Measurements from ENCODE around the gene GINS3. TPM values are rescaled to one million over a fixed set of nuclear protein-coding genes. Genes with fewer than 3 reads are reported as not detected.

Gene GINS3
- total and polyA plus RNA-seq, 10 of the 15 experiments (the other 5 are each of a cell fraction or from before 2014, with no cell fraction given): 13.6 to 22.4 (median 15.6) TPM

DNA sequence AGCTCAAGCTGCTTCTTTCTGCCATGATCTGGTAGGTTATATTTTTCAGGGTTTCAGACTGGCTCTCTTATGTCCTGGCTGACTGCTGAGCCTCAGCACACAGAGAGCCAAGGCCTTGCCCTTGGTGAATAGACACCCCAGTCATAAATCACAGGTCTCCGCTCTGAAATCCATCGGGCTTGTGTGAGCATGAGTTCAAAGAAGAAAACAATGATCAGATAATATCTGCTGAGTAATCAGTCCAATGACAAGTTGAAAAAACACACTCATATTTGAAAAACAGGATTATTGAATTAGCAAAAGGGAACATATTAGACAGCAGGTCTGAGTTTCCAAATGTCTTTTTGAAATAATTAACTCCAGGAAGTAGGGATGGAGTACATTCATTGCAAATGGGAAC lies 56.6 kb downstream of the GINS3 start:
- no TSS peak for BruUV-seq (replicated peaks)
- Histone ChIP-seq H3K4me2 (ENCODE audit: control insufficient read depth, insufficient read depth) (no peak overlapping the region), H3K27me3 (replicated peaks in 1 of 2; ENCODE audit: control insufficient read depth in 2 of 2, insufficient read depth in 2 of 2, low read length in 1 of 2) (no peaks in the 10 kb centered on the region), H3K9ac (ENCODE audit: control insufficient read depth, insufficient read depth, low read length) (no peak overlapping the region), H3K79me2 (ENCODE audit: control insufficient read depth, insufficient read depth, low read length) (no peaks in the 10 kb centered on the region), H3K36me3 (ENCODE audit: control insufficient read depth in 2 of 2, insufficient read depth in 2 of 2, low read length in 1 of 2) (no peaks in the 10 kb centered on the region), H3K4me3 (no peak overlapping the region), H3K4me1 (ENCODE audit: control insufficient read depth, insufficient read depth, low read length) (no peaks in the 10 kb centered on the region), H3K9me3 (replicated peaks; ENCODE audit: control insufficient read depth, insufficient read depth, low read length) (no peaks in the 10 kb centered on the region), H3K27ac (ENCODE audit: control insufficient read depth, insufficient read depth) (no peak overlapping the region), H4K20me1 (ENCODE audit: control insufficient read depth, insufficient read depth) (no peaks in the 10 kb centered on the region), H2AFZ (ENCODE audit: control insufficient read depth, low read depth, low read length) (no peak overlapping the region)
- 88% methylated on average over 2 of the region's 2 CpGs for WGBS (ENCODE audit: insufficient coverage, insufficient replicate concordance, low lambda C conversion rate, missing lambda C conversion rate)
- in situ Hi-C loops (cut with MboI) (no loop called here), intact Hi-C loops (cut with micrococcal nuclease; ENCODE audit: unreplicated experiment) (loop anchor here (2.0 kb wide), 1 partner anchor 48 kb away; no protein-coding TSS in a partner anchor)
- no peak for ATAC-seq
- no peak for TF ChIP-seq SP1 (IDR thresholded peaks at IDR 0.05; ENCODE audit: low read depth, low read length)
- RAD21 ChIA-PET (ENCODE audit: unreplicated experiment): no interaction called here
- DNase-seq (ENCODE audit: low read depth, low spot score): no peak
- POLR2A ChIA-PET: no interaction called here
- SMC1A ChIA-PET (ENCODE audit: uncharacterized antibody, unreplicated experiment): no interaction called here
- no peak for FAIRE-seq
- CTCF ChIA-PET: no interaction called here

DNA sequence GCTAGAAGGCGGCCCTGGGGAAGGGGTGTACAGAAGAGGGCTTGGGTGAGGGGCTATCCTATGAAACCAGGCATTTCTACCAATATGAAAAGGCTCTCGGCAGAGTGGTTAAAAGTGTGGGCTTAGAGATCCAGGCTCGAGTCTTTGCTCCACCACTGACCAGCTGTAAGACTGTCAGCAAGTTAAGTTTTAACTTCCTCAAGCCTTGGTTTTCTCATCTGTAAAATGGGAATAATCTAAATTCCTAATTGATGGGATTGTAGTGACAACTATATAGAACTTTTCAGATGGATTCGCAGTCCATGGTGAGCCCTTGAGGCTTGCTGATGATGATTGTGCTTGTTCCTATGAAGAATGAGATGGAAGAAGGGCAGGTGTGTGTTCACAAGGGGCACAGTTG lies 57.0 kb downstream of the GINS3 start:
- Histone ChIP-seq H3K9ac (ENCODE audit: control insufficient read depth, insufficient read depth, low read length) (no peak overlapping the region), H3K36me3 (ENCODE audit: control insufficient read depth in 2 of 2, insufficient read depth in 2 of 2, low read length in 1 of 2) (no peaks in the 10 kb centered on the region), H3K9me3 (replicated peaks; ENCODE audit: control insufficient read depth, insufficient read depth, low read length) (no peaks in the 10 kb centered on the region), H2AFZ (ENCODE audit: control insufficient read depth, low read depth, low read length) (no peak overlapping the region), H3K4me1 (ENCODE audit: control insufficient read depth, insufficient read depth, low read length) (no peaks in the 10 kb centered on the region), H3K4me3 (no peak overlapping the region), H4K20me1 (ENCODE audit: control insufficient read depth, insufficient read depth) (no peaks in the 10 kb centered on the region), H3K79me2 (ENCODE audit: control insufficient read depth, insufficient read depth, low read length) (no peaks in the 10 kb centered on the region), H3K4me2 (ENCODE audit: control insufficient read depth, insufficient read depth) (no peak overlapping the region), H3K27me3 (replicated peaks in 1 of 2; ENCODE audit: control insufficient read depth in 2 of 2, insufficient read depth in 2 of 2, low read length in 1 of 2) (no peaks in the 10 kb centered on the region), H3K27ac (ENCODE audit: control insufficient read depth, insufficient read depth) (no peak overlapping the region)
- ChIA-PET RAD21 (ENCODE audit: unreplicated experiment) (no interaction called here), SMC1A (ENCODE audit: uncharacterized antibody, unreplicated experiment) (no interaction called here), CTCF (no interaction called here), POLR2A (no interaction called here)
- ATAC-seq (no peak), DNase-seq (ENCODE audit: low read depth, low spot score) (no peak), FAIRE-seq (no peak)
- no TSS peak for BruUV-seq (replicated peaks)
- in situ Hi-C loops (cut with MboI) (no loop called here), intact Hi-C loops (cut with micrococcal nuclease; ENCODE audit: unreplicated experiment) (loop anchor here (2.0 kb wide), 1 partner anchor 49 kb away; no protein-coding TSS in a partner anchor)
- 29% methylated on average over 4 of the region's 4 CpGs for WGBS (ENCODE audit: insufficient coverage, insufficient replicate concordance, low lambda C conversion rate, missing lambda C conversion rate)
- TF ChIP-seq EP300 (IDR thresholded peaks at IDR 0.05; ENCODE audit: borderline replicate concordance in 1 of 2, control insufficient read depth in 1 of 2, low read depth in 2 of 2, low read length in 2 of 2) (no peak), TBL1XR1 (IDR thresholded peaks at IDR 0.05; ENCODE audit: low read depth, low read length) (no peak), SMAD5 (IDR thresholded peaks at IDR 0.05; ENCODE audit: low read depth) (no peak), KDM1A (IDR thresholded peaks at IDR 0.05; ENCODE audit: borderline replicate concordance) (no peak), ETV6 (conservative IDR thresholded peaks at IDR 0.05 in 1 of 2, IDR thresholded peaks at IDR 0.05 in 1 of 2; ENCODE audit: borderline replicate concordance in 1 of 2, low read depth in 1 of 2) (no peak), PML (IDR thresholded peaks at IDR 0.05; ENCODE audit: low read length) (no peak)
- TF ChIP-seq, protein P1, sequence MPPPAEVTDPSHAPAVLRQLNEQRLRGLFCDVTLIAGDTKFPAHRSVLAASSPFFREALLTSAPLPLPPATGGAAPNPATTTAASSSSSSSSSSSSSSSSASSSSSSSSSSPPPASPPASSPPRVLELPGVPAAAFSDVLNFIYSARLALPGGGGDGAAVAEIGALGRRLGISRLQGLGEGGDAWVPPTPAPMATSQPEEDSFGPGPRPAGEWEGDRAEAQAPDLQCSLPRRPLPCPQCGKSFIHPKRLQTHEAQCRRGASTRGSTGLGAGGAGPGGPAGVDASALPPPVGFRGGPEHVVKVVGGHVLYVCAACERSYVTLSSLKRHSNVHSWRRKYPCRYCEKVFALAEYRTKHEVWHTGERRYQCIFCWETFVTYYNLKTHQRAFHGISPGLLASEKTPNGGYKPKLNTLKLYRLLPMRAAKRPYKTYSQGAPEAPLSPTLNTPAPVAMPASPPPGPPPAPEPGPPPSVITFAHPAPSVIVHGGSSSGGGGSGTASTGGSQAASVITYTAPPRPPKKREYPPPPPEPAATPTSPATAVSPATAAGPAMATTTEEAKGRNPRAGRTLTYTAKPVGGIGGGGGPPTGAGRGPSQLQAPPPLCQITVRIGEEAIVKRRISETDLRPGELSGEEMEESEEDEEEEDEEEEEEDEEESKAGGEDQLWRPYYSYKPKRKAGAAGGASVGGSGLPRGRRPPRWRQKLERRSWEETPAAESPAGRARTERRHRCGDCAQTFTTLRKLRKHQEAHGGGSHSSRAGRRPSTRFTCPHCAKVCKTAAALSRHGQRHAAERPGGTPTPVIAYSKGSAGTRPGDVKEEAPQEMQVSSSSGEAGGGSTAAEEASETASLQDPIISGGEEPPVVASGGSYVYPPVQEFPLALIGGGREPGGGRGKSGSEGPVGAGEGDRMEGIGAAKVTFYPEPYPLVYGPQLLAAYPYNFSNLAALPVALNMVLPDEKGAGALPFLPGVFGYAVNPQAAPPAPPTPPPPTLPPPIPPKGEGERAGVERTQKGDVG (CRISPR knock-in tag; IDR thresholded peaks at IDR 0.05): no peak
- TF ChIP-seq, protein P2, sequence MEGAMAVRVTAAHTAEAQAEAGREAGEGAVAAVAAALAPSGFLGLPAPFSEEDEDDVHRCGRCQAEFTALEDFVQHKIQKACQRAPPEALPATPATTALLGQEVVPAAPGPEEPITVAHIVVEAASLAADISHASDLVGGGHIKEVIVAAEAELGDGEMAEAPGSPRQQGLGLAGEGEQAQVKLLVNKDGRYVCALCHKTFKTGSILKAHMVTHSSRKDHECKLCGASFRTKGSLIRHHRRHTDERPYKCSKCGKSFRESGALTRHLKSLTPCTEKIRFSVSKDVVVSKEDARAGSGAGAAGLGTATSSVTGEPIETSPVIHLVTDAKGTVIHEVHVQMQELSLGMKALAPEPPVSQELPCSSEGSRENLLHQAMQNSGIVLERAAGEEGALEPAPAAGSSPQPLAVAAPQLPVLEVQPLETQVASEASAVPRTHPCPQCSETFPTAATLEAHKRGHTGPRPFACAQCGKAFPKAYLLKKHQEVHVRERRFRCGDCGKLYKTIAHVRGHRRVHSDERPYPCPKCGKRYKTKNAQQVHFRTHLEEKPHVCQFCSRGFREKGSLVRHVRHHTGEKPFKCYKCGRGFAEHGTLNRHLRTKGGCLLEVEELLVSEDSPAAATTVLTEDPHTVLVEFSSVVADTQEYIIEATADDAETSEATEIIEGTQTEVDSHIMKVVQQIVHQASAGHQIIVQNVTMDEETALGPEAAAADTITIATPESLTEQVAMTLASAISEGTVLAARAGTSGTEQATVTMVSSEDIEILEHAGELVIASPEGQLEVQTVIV (IDR thresholded peaks at IDR 0.05; ENCODE audit: borderline replicate concordance, partially characterized antibody): no peak
